ENCODE measurements around the gene BRD3OS. TPM values are rescaled to one million over a fixed set of nuclear protein-coding genes. Genes with fewer than 3 reads are reported as not detected.

BRD3OS gene
- total RNA-seq, 6 donors from 2014 or later: 7.0 to 17.8 (median 11.6) TPM

DNA sequence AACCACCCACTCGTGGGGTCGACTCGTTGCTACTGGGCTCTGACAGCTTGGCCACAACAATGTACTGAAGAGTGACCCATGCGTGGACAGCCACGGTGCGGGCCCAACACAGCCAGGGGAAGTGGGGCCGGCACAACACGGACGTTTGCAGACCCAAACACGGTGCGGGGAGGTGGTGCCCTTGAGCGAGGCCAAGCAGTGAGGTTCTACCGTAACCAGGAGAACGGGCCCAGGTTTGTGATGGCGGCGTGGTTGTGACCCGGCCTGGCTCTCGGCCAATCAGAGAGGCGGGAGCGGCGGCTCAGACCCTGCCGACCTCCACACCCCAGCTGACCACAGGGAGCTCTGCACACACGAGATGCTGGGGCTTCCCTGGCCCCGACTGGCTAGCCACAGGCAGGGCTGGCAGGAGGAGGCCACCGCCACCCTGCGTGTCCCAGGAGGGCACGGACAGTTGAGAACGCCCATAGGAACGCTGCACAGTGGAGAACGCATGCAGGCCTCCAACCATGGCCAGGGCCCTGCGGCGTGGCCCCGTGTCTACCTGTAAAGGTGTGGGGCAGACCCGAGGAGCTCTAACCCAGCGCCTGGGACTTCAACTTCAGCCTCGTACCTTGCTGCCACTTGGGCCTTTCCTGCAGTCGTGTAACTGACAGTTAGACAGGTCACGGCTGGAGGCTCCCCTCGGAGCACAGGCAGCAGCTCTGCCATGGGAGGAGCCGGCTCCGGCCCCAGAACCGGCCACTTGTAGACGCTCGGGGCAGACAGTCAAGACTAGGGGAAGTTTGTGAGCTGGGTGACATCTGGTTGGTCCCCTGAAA, 28.9 kb downstream of the BRD3OS start:
- DNase-seq: peak in 1 of 2 donors; percentile 74
- no peak overlapping the region for H3K4me3 ChIP-seq
- H3K27ac ChIP-seq: peak overlapping the region in 2 of 4 donors; percentile 37 to 64
- 90 to 92% methylated on average over 27 to 43 of the region's 44 CpGs for WGBS, 2 donors
- H3K4me1 ChIP-seq: peaks cover 31 to 48% (median 40%) of the 10 kb centered on the region in 4 donors
- TF ChIP-seq, protein P1, sequence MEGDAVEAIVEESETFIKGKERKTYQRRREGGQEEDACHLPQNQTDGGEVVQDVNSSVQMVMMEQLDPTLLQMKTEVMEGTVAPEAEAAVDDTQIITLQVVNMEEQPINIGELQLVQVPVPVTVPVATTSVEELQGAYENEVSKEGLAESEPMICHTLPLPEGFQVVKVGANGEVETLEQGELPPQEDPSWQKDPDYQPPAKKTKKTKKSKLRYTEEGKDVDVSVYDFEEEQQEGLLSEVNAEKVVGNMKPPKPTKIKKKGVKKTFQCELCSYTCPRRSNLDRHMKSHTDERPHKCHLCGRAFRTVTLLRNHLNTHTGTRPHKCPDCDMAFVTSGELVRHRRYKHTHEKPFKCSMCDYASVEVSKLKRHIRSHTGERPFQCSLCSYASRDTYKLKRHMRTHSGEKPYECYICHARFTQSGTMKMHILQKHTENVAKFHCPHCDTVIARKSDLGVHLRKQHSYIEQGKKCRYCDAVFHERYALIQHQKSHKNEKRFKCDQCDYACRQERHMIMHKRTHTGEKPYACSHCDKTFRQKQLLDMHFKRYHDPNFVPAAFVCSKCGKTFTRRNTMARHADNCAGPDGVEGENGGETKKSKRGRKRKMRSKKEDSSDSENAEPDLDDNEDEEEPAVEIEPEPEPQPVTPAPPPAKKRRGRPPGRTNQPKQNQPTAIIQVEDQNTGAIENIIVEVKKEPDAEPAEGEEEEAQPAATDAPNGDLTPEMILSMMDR (IDR thresholded peaks at IDR 0.05): no peak
- TF ChIP-seq EP300 (IDR thresholded peaks at IDR 0.05) (no peak), POLR2A (IDR thresholded peaks at IDR 0.05) (no peak), POLR2AphosphoS5 (IDR thresholded peaks at IDR 0.05) (no peak)
- peaks cover 14 to 43% (median 39%) of the 10 kb centered on the region in 4 donors for H3K36me3 ChIP-seq
- H3K9me3 ChIP-seq: no peaks in the 10 kb centered on the region
- H3K27me3 ChIP-seq: no peaks in the 10 kb centered on the region
- ATAC-seq (ENCODE audit: low FRiP score in 2 of 2): no peak

DNA sequence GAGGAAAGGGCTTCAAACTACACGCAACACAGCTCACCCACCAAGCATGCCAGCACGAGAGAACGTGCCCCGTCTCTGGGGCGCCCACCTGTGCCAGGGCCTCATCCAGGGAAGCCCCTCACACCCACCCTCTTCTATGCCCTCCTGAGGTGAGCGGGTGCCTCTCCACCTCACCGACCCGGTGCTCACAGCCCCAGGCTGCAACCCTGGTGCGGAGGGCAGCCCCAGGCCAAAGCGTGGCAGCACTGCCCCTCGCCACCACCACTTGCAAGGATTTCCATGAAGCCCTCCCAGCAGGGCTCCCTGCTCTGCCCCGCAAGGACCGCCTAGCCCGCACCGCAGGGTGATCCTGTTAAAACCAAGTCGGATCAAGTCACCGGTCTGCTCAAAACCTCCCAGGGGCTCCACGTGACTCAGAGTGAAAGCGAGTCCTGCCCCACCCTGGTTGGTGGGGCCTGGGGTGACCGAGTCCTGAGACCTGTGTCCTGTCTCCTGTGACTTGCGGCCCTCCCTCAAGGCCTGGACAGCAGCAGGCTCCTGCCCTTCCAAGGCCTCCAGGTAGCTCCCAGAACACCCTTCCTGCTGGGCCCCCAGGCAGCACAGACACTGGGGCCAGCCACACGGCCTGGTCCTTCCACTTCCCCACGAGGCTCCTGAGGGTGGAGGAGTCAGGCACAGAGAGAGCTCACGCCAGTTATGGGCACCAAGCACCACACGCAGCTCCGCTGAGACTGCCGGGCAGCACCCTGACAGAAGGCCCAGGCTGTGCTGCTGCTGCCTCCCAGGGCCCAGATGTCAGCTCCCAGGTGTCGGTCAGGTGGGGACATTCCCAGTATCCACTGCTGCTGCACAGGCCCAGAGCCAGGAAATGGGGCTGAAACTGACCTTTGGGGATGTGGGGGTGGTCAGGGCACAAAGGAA, 29.9 kb downstream of the BRD3OS start:
- Histone ChIP-seq H3K27me3 (no peaks in the 10 kb centered on the region), H3K27ac (peak overlapping the region; percentile 54 to 71 (median 60)), H3K36me3 (peaks cover 4 to 33% (median 29%) of the 10 kb centered on the region in 4 donors), H3K4me1 (peaks cover 35 to 58% (median 49%) of the 10 kb centered on the region in 4 donors), H3K4me3 (no peak overlapping the region), H3K9me3 (no peaks in the 10 kb centered on the region)
- DNase-seq (peak in 1 of 2 donors; percentile 71), ATAC-seq (ENCODE audit: low FRiP score in 2 of 2) (peak in 1 of 2 donors; percentile 5)
- 76 to 93% methylated on average over 7 to 17 of the region's 28 CpGs for WGBS, 2 donors
- TF ChIP-seq POLR2AphosphoS5 (IDR thresholded peaks at IDR 0.05) (no peak), POLR2A (IDR thresholded peaks at IDR 0.05) (no peak), EP300 (IDR thresholded peaks at IDR 0.05) (no peak)
- TF ChIP-seq, protein P1 (IDR thresholded peaks at IDR 0.05): no peak

DNA sequence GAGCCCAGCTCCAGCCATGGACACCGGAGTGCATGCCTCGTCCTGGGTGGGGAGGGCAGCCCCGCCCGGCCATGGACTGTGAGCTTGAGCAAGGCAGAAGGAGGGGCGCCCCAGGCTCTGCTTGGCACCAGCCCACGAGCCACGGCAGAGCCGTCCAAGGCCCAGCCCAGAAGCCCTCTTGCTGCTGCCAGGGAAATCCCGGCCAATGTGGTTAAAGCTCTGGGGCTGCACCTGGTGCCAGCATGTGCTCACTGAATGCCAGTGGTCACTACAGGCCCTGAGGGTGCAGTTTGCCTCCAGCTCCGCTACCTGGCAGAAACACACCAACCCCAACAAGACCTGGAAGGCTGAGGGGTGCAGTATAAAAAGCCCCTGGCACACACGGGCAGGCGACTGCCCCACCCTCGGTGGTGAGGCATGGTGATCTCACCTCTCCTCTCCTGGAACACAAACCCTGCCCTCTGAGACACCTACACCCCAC, 30.7 kb downstream of the BRD3OS start:
- WGBS, 2 donors: 19 to 32% methylated on average over 9 to 13 of the region's 13 CpGs
- DNase-seq: peak; percentile 91 to 94
- no peak for TF ChIP-seq EP300 (IDR thresholded peaks at IDR 0.05)
- TF ChIP-seq, protein P1 (IDR thresholded peaks at IDR 0.05): peak in 2 of 6 experiments; percentile 5 to 20
- no peaks in the 10 kb centered on the region for H3K9me3 ChIP-seq
- ATAC-seq (ENCODE audit: low FRiP score in 2 of 2): peak; percentile 80 to 88
- peak overlapping the region; percentile 54 to 71 (median 60) for H3K27ac ChIP-seq
- peaks cover 3 to 25% (median 21%) of the 10 kb centered on the region in 4 donors for H3K36me3 ChIP-seq
- no peaks in the 10 kb centered on the region for H3K27me3 ChIP-seq
- H3K4me3 ChIP-seq: no peak overlapping the region
- peaks cover 44 to 66% (median 57%) of the 10 kb centered on the region in 4 donors for H3K4me1 ChIP-seq

DNA sequence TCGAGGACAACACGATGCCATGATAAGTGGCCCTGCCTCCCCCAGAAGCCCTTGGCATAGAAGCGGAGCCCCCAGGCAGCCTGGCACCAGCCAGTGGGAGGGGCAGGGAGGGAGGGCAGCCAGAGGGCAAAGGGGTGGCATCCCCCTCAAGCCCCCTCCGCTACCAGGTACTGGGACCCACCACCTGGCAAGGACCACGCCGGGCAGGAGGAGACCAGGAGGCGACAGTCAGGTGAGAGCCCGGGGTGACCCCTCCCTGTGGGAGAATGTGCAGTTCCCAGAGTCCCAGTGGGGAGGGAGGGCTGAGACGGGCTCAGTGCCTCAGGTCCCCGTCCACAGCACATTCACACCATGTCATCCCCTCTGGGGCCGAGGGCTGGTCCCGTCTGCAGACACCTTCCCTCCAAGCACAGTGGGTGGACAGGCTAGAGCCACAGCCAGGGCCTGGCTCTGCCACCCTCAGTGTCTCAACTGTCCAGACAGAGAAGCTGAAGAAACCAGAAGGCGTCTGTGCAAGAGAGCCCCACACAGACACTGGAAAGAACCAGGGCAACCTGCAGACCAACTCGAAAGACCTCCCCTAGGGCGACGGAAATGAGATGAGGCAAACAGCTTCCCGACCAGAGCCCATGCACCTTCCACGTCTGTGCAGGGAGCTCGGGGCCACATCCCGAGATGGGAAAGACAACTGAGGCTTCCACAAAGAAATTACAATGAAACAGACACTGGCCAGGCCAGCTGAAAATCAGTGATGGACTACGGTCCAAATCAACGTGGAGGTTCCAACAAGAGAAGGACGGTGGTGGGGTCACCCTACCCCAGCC, 31.4 kb downstream of the BRD3OS start:
- peak overlapping the region; percentile 54 to 71 (median 60) for H3K27ac ChIP-seq
- no peaks in the 10 kb centered on the region for H3K27me3 ChIP-seq
- peaks cover 3 to 18% (median 14%) of the 10 kb centered on the region in 4 donors for H3K36me3 ChIP-seq
- no peaks in the 10 kb centered on the region for H3K9me3 ChIP-seq
- peaks cover 51 to 72% (median 63%) of the 10 kb centered on the region in 4 donors for H3K4me1 ChIP-seq
- no peak overlapping the region for H3K4me3 ChIP-seq
- DNase-seq (peak in 1 of 2 donors; percentile 71), ATAC-seq (ENCODE audit: low FRiP score in 2 of 2) (no peak)
- 73 to 80% methylated on average over 13 to 23 of the region's 23 CpGs for WGBS, 2 donors
- no peak for TF ChIP-seq POLR2AphosphoS5 (IDR thresholded peaks at IDR 0.05)
- TF ChIP-seq, protein P1 (IDR thresholded peaks at IDR 0.05): no peak
- TF ChIP-seq POLR2A (IDR thresholded peaks at IDR 0.05): no peak
- no peak for TF ChIP-seq EP300 (IDR thresholded peaks at IDR 0.05)

All from upper lobe of left lung (tissue), 6 donors.